HG03571 (cell line): ENCODE data around the gene LRRC7.

Source experiments
- ATAC-seq: cut with Tn5 transposase; IDR thresholded peaks from one replicate; pipeline ENCODE4 v1.9.1; 2021; ENCODE audit not compliant: unreplicated experiment

LRRC7 gene

GRCh38 chr1:70150444-70150843 lies 582.7 kb downstream of the LRRC7 start:
- no peak for ATAC-seq

DNA sequence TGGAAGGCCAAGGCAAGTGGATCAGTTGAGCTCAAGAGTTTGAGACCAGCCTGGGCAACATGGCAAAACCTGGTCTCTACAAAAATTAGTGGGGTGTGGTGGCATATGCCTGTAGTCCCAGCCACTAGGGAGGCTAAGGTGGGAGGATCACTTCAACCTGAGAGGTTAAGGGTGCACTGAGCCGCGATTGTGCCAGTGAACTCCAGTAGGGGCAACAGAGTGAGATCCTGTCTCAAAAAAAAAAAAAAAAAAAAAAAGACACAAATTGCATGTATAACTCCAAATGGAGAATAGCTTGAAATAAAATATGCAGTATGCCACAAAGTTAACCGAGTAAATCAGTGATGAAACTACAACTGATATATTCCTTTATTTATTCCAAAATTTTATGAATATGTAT lies 586.0 kb downstream of the LRRC7 start:
- no peak for ATAC-seq

DNA sequence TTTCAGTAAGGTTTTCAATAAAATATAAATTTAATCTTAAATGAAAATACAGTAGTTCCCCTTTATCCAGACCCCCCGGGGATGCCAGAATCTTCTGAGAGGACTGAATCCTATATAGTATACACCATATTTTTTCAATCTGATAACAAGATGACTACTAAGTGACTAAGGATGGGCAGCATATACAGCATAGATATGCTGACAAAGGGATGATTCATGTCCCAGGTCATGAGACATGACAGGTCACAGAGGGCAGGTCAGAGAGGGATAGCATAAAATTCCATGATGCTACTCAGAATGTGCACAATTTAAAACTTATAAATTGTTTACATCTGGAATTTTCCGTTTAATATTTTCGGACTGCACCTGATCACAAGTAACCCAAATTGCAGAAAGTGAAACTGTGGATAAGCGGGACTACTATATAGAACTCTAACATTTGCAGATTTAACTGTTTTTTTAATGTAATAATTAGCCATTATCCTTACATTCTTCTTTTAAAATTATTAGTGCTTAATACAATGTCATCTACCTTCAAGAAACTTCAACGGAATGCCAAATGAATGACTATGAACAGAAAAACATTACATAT lies 588.9 kb downstream of the LRRC7 start:
- ATAC-seq, result no peak

DNA sequence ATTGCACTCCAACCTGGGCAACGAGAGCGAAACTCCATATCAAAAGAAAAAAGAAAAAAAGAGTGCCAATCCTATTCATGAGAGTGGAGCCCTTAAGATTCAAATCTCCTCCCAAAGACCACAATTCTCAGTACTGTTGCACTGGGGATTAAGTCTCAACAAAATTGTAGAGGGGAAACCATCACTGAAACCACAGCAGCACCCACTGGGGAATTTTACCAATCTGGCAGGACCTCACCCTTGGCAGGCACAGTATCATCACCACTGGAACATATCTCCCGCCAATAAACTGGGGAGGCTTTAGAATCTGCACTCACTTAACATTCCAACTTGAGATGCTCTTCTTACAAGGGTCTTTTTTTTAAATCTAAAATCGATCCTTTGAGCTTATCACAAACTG lies 596.6 kb downstream of the LRRC7 start:
- no peak for ATAC-seq

DNA sequence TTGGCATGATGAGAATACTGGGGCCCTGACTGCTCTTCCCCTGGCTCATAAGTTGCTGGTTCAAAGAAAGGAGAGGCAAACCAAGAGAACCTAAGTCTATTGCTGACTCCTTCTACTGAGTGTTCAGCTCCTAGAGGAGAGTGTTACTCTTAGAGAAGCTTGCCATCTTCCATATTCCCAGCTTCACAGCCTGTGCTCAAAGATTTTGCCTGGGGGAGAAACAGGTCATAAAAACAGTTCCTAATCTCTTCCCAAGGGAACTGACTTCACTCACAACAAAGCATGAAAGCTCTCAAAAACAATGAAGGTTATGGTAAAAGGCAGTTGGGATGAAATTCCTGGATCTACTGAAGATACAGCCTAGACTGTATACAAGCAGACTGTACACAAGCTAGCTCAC lies 600.6 kb downstream of the LRRC7 start:
- no peak for ATAC-seq

- no peak for ATAC-seq
Measured at GRCh38 chr1:70169018-70169839, 601.5 kb downstream of the LRRC7 start.

DNA sequence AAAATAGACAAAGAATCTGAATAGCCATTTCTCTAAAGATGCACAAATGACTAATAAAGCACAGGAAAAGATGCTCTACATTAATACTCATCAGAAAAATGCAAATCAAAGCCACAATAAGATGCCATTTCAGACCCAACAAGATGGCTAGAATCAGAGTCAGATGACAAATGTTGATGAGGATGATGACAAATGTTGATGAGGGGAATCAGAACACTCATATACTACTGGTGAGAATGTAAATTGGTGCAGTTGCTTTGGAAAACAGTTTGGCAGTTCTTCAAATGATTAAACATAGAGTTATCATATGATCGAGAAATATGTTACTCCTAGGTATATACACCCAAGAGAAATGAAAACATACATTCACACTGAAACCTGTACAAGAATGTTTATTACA lies 603.8 kb downstream of the LRRC7 start:
- no peak for ATAC-seq
